ENCODE results near the gene LCP1.

Gene LCP1

GRCh38 chr13:46126552-46127357 lies 55.2 kb downstream of the LCP1 start:
- no peak for DNase-seq

- no peak for DNase-seq
Observed at GRCh38 chr13:46126056-46126455, 55.9 kb downstream of the LCP1 start.

GRCh38 chr13:46124967-46125933 lies 56.7 kb downstream of the LCP1 start:
- DNase-seq = no peak

- DNase-seq = no peak
Observed at GRCh38 chr13:46124531-46124966, 57.4 kb downstream of the LCP1 start.

GRCh38 chr13:46122304-46122703 lies 59.7 kb downstream of the LCP1 start:
- DNase-seq = no peak

- DNase-seq = no peak
Observed at GRCh38 chr13:46121597-46122163, 60.3 kb downstream of the LCP1 start.

GRCh38 chr13:46121033-46121432 lies 60.9 kb downstream of the LCP1 start:
- no peak for DNase-seq

- DNase-seq = peak; percentile 37
Observed at GRCh38 chr13:46119883-46120614, 61.9 kb downstream of the LCP1 start.

GRCh38 chr13:46116653-46117502 lies 65.1 kb downstream of the LCP1 start:
- no peak for DNase-seq

GRCh38 chr13:46114613-46115012 lies 67.4 kb downstream of the LCP1 start:
- no peak for DNase-seq

GRCh38 chr13:46113596-46113995 lies 68.4 kb downstream of the LCP1 start:
- no peak for DNase-seq

GRCh38 chr13:46111151-46111550 lies 70.8 kb downstream of the LCP1 start:
- DNase-seq = no peak

- no peak for DNase-seq
Observed at GRCh38 chr13:46109451-46109850, 72.5 kb downstream of the LCP1 start.

- DNase-seq = no peak
Observed at GRCh38 chr13:46106839-46107371, 75.1 kb downstream of the LCP1 start.

- DNase-seq = no peak
Observed at GRCh38 chr13:46104868-46105267, 77.1 kb downstream of the LCP1 start, which contains the start of gene CPB2. Gene CPB2 (minus strand): TSS chr13:46105033. CDS start chr13:46105009, 24 bp downstream.

- DNase-seq = no peak
Observed at GRCh38 chr13:46103037-46103436, 78.9 kb downstream of the LCP1 start.

- no peak for DNase-seq
Observed at GRCh38 chr13:46102255-46102605, 79.7 kb downstream of the LCP1 start.

GRCh38 chr13:46101484-46102254 lies 80.3 kb downstream of the LCP1 start:
- DNase-seq = no peak

GRCh38 chr13:46101002-46101401 lies 81.0 kb downstream of the LCP1 start:
- DNase-seq = no peak

- no peak for DNase-seq
Observed at GRCh38 chr13:46100191-46100815, 81.7 kb downstream of the LCP1 start.

Data from DMS79 (cell line).